Adrenal gland (tissue), 12 donors: ENCODE measurements around the gene GCGR. TPM values are rescaled to one million over a fixed set of nuclear protein-coding genes. Genes with fewer than 3 reads are reported as not detected.
A peak's percentile ranks its signal among the peaks of the same experiment; 100 is the strongest.

Experiments
- DNase-seq, 7 donors: peaks; one replicate each; pipeline ENCODE4 v3.0.0-alpha.2; 2019 to 2020
- H3K27ac ChIP-seq, 5 donors: fragments of 200-600 bp; sonication (generic) in 4 of 5; 1 replicate in 3 of 5; 2 replicates in 2 of 5; pipeline versions ENCODE4 v1.5.1 to v1.8.0; 2016 to 2020; ENCODE audit warnings: mild to moderate bottlenecking in 1 of 5
- H3K27me3 ChIP-seq: fragments of 200-600 bp; 2 replicates; pipeline ENCODE4 v1.8.0; 2021
- H3K36me3 ChIP-seq, 2 donors: fragments of 200-600 bp; replicated peaks in 1 of 2; 1 replicate in 1 of 2; 2 replicates in 1 of 2; pipeline versions ENCODE4 v1.5.1 to v1.8.0; 2018 to 2022
- H3K4me1 ChIP-seq, 2 donors: fragments of 200-600 bp; replicated peaks in 1 of 2; 1 replicate in 1 of 2; 2 replicates in 1 of 2; pipeline versions ENCODE4 v1.5.1 to v1.8.0; 2018 to 2021
- H3K4me3 ChIP-seq, 4 donors: fragments of 200-600 bp; sonication (generic) in 3 of 4; one replicate each; pipeline ENCODE4 v1.5.1; 2016 to 2018
- H3K9me3 ChIP-seq, 3 donors: fragments of 200-600 bp; sonication (generic) in 1 of 3; replicated peaks in 1 of 3; 1 replicate in 2 of 3; 2 replicates in 1 of 3; pipeline versions ENCODE4 v1.5.1 to v1.8.0; 2016 to 2021
- POLR2A ChIP-seq, 2 donors: fragments of 450-650 bp; IDR thresholded peaks; one replicate each; pipeline ENCODE4 v1.6.1; 2017; ENCODE audit warnings: antibody characterized with exemption in 2 of 2, mild to moderate bottlenecking in 2 of 2, moderate library complexity in 1 of 2
- WGBS, 4 donors: extraction: QIAGEN DNeasy Blood & Tissue Kit in 2 of 4; methylation state at CpG; one replicate each; pipeline versions ENCODE4 v1.1.5 to v1.1.7; 2013 to 2017; 5-methylcytosine and 5-hydroxymethylcytosine counted together
- intact Hi-C, 2 donors: fragments of 100-400 bp; cut with DNase I; formaldehyde crosslinking; loops; one replicate each; pipeline versions ENCODE4 v1.14.1 to v1.15.0; 2022 to 2023
- polyA plus RNA-seq, 3 donors: library from polyadenylated mRNA; stranded (reverse); fragments of 200-250 nt in 2 of 3; fragments of 350-450 nt in 1 of 3; fragmentation: Illumina TruSeq in 1 of 3; extraction: RNeasy Lipid Tissue Mini Kit (QIAGEN cat#74804) in 1 of 3; gene quantifications; one replicate each; pipeline ENCODE4 v1.2.3, GENCODE V29; 2013 to 2014
- total RNA-seq, 9 donors: library from RNA; depleted of rRNA in 4 of 9; stranded (reverse); fragments of >200 nt in 4 of 9; fragments of 120-200 nt in 1 of 9; fragmentation: NEBNext Ultra II Directional in 1 of 9; extraction: Animal tissue kit (Norgen Biotek cat#: 25700) in 1 of 9; gene quantifications; one replicate each; pipeline versions ENCODE4 v1.1.0 to v1.2.4, GENCODE V29; 2013 to 2023
- TF ChIP-seq, protein P1 (sequence below), 6 experiments: fragments of 450-650 bp in 4 of 6; fragments of 200-600 bp in 2 of 6; sonication (generic) in 1 of 6; IDR thresholded peaks; 1 replicate in 5 of 6; 2 replicates in 1 of 6; pipeline versions ENCODE4 v1.5.1 to v1.8.0; 2016 to 2021; ENCODE audit warnings: antibody characterized with exemption in 6 of 6, mild to moderate bottlenecking in 2 of 6, moderate library complexity in 1 of 6
- donor health status: healthy with polysubstance abuse.
- donor health status: Bipolar disorder and iron deficiency.
- donor health status: DM: yes; HTN: yes; CAD: no.
- donor health status: DM: no; HTN: no; CAD: no.
- donor health status: DM: no; HTN: no; CAD: no.
- donor health status: DM: yes; HTN: yes; CAD: no.

Gene GCGR
- total and polyA plus RNA-seq, 12 donors = 0.11 to 48.7 (median 2.1) TPM; not detected in 3

DNA sequence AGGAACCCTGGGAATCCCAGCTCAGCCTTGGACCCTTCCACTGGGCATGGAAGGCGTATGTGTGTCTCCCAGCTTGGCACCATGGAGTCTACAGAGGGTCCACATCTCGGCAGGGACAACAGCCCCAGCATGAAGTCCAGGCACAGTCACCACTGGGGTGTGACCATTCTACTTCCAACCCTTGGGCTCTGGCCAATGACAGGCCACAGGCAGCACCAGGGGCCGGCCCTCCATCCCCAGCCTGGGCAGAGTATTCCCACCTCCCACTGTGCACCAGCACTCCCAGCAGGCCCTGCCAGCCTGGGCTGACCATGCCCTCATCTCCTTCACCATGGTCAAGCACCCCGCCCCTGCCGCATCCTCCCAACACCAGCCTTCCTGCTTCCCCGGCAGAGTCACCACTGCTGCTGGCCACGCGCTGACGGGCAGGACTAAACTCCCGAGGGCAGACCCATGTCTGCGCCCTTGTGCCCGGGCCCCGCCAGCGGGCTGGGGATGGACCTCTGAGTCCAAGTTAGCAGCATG lies 40.4 kb downstream of the GCGR start:
- intact Hi-C loops = no loop called here
- Histone ChIP-seq H3K9me3 (no peaks in the 10 kb centered on the region), H3K27ac (peak overlapping the region in 2 of 5 donors; percentile 85 to 89), H3K27me3 (no peaks in the 10 kb centered on the region), H3K4me1 (peaks cover 4 to 26% of the 10 kb centered on the region in 2 donors), H3K4me3 (no peak overlapping the region), H3K36me3 (peaks cover 0 to 60% of the 10 kb centered on the region in 2 donors)
- TF ChIP-seq, protein P1, sequence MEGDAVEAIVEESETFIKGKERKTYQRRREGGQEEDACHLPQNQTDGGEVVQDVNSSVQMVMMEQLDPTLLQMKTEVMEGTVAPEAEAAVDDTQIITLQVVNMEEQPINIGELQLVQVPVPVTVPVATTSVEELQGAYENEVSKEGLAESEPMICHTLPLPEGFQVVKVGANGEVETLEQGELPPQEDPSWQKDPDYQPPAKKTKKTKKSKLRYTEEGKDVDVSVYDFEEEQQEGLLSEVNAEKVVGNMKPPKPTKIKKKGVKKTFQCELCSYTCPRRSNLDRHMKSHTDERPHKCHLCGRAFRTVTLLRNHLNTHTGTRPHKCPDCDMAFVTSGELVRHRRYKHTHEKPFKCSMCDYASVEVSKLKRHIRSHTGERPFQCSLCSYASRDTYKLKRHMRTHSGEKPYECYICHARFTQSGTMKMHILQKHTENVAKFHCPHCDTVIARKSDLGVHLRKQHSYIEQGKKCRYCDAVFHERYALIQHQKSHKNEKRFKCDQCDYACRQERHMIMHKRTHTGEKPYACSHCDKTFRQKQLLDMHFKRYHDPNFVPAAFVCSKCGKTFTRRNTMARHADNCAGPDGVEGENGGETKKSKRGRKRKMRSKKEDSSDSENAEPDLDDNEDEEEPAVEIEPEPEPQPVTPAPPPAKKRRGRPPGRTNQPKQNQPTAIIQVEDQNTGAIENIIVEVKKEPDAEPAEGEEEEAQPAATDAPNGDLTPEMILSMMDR (IDR thresholded peaks at IDR 0.05) = no peak
- TF ChIP-seq POLR2A (IDR thresholded peaks at IDR 0.05) = no peak
- 90 to 94% (median 91%) methylated on average over 3 to 14 of the region's 14 CpGs for WGBS, 4 donors
- no peak for DNase-seq

DNA sequence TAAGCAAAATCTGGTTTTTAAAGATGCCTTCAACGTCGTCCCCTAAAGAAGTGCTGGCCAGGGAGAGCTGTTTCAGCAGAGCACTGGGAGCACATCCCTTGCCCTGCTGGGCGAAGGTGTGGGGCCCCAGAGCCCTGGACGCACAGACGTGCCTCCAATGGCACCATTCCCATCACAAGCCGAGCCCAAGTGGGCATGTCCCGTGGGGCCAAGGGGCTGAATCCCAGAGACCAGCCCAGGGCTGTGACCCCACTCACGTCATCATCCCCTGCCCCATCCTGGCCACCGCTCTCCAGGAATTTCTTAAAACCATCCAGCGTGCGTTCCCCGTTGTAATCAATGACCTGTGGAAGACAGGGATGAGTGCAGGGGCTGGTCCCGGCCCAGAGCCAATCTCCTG lies 40.9 kb downstream of the GCGR start:
- 82 to 93% (median 91%) methylated on average over 2 to 13 of the region's 13 CpGs for WGBS, 4 donors
- no peak for DNase-seq

DNA sequence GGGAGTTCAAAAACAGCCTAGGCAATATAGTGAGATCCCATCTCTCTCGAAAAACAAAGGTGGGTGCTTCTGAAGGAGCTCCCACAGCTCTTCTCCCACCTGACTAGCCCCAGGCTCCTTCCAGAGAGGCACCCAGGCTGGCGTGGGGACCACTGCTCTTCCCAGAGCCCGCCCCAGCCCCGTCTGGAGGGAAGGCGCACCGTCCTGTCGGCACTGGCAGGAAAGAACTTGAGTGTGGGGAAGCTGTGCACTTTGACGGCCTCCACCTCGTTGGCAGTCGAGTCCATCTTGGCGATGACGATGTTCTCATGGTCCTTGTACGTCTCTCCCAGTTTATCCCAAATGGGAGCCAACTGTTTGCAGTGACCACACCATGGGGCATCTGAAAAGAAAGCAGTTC lies 41.4 kb downstream of the GCGR start:
- H3K9me3 ChIP-seq = no peaks in the 10 kb centered on the region
- peaks cover 0 to 68% of the 10 kb centered on the region in 2 donors for H3K36me3 ChIP-seq
- intact Hi-C loops = no loop called here
- TF ChIP-seq, protein P1 (IDR thresholded peaks at IDR 0.05) = no peak
- no peak for TF ChIP-seq POLR2A (IDR thresholded peaks at IDR 0.05)
- no peak overlapping the region for H3K27ac ChIP-seq
- 86 to 93% (median 92%) methylated on average over 3 to 13 of the region's 13 CpGs for WGBS, 4 donors
- H3K27me3 ChIP-seq = no peaks in the 10 kb centered on the region
- H3K4me1 ChIP-seq = peaks cover 4 to 26% of the 10 kb centered on the region in 2 donors
- no peak overlapping the region for H3K4me3 ChIP-seq
- no peak for DNase-seq

More for the DNA sequence above, 40.9 kb downstream of the GCGR start:
- no peaks in the 10 kb centered on the region for H3K27me3 ChIP-seq
- TF ChIP-seq POLR2A (IDR thresholded peaks at IDR 0.05) = no peak
- TF ChIP-seq, protein P1 (IDR thresholded peaks at IDR 0.05) = no peak
- no peaks in the 10 kb centered on the region for H3K9me3 ChIP-seq
- peaks cover 0 to 63% of the 10 kb centered on the region in 2 donors for H3K36me3 ChIP-seq
- peaks cover 4 to 26% of the 10 kb centered on the region in 2 donors for H3K4me1 ChIP-seq
- H3K4me3 ChIP-seq = no peak overlapping the region
- intact Hi-C loops = no loop called here
- H3K27ac ChIP-seq = no peak overlapping the region

DNA sequence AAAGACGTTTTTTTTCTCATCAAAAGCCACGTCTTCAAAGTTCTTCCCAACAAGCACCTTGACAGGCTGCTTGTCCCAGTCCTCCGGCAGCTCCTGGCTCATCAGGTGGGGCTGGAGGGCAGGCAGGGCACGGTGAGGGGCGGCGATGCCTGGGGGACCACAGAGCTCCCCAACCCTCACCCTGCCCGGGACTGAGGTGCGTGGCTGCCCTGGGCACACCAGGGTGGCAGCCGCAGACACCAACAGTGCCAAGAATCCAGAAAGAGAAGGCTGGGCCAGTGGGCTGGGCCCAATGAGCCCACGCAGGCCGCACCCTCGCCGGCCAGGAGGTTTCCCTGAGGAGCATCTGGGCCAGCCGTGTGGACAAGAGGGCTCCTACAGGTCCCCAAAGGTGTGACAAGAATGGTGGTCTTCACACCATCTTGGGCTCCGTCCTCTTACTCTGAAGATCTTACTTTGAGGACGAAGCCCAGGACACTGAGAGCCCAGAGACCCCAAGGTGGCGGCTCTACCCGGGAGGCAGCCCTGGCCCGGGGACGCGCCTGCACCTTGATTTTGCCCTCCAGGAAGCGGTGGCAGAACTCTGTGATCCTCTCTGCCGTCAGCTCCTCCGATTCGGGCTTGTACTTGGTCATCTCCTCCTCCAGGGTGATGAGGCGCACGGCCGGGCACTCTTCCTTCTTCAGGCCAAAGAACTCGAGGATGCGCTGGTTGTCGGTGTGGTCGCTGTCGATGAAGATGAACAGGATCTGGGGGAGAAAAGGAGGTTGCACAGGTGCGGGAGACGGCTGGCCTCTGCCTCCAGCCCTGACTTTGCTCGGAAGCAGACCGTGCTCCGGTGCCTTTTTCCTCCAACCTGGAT lies 42.2 kb downstream of the GCGR start:
- intact Hi-C loops = no loop called here
- DNase-seq = no peak
- WGBS, 4 donors = 91 to 93% (median 92%) methylated on average over 23 to 38 of the region's 38 CpGs
- Histone ChIP-seq H3K27me3 (no peaks in the 10 kb centered on the region), H3K36me3 (peaks cover 0 to 72% of the 10 kb centered on the region in 2 donors), H3K27ac (peak overlapping the region in 2 of 5 donors; percentile 49 to 71), H3K4me1 (peaks cover 4 to 25% of the 10 kb centered on the region in 2 donors), H3K9me3 (no peaks in the 10 kb centered on the region), H3K4me3 (no peak overlapping the region)
- TF ChIP-seq, protein P1 (IDR thresholded peaks at IDR 0.05) = no peak
- no peak for TF ChIP-seq POLR2A (IDR thresholded peaks at IDR 0.05)
